Measurements from ENCODE around the gene STOM. TPM values are rescaled to one million over a fixed set of nuclear protein-coding genes. Genes with fewer than 3 reads are reported as not detected.

STOM gene
- total RNA-seq, 1 donor from 2014 or later: 11.0 TPM

- DNase-seq (ENCODE audit: low spot score, unreplicated experiment): no peak
- H3K27ac Mint-ChIP-seq: no peak overlapping the region
Observed at GRCh38 chr9:121331992-121332685, 37.9 kb downstream of the STOM start.

GRCh38 chr9:121331549-121331948 is 38.5 kb downstream of the STOM start:
- no peaks in the 10 kb centered on the region for H3K9me3 Mint-ChIP-seq (ENCODE audit: low read depth)
- H3K27ac Mint-ChIP-seq: no peak overlapping the region
- no peaks in the 10 kb centered on the region for H3K27me3 Mint-ChIP-seq
- no peak for DNase-seq (ENCODE audit: low spot score, unreplicated experiment)
- H3K4me1 Mint-ChIP-seq (ENCODE audit: low read depth): no peaks in the 10 kb centered on the region
- peaks cover 10% of the 10 kb centered on the region for H3K36me3 Mint-ChIP-seq (ENCODE audit: insufficient read depth)
- TF ChIP-seq CTCF (IDR thresholded peaks at IDR 0.05; ENCODE audit: unreplicated experiment): no peak
- no peak overlapping the region for H3K4me3 Mint-ChIP-seq (ENCODE audit: low read depth)

More at GRCh38 chr9:121331992-121332685, 37.9 kb downstream of the STOM start:
- H3K4me3 Mint-ChIP-seq (ENCODE audit: low read depth): no peak overlapping the region
- no peaks in the 10 kb centered on the region for H3K27me3 Mint-ChIP-seq
- no peak for TF ChIP-seq CTCF (IDR thresholded peaks at IDR 0.05; ENCODE audit: unreplicated experiment)
- H3K9me3 Mint-ChIP-seq (ENCODE audit: low read depth): no peaks in the 10 kb centered on the region
- no peaks in the 10 kb centered on the region for H3K4me1 Mint-ChIP-seq (ENCODE audit: low read depth)
- H3K36me3 Mint-ChIP-seq (ENCODE audit: insufficient read depth): peaks cover 10% of the 10 kb centered on the region

GRCh38 chr9:121328876-121329681 is 41.0 kb downstream of the STOM start:
- TF ChIP-seq CTCF (IDR thresholded peaks at IDR 0.05; ENCODE audit: unreplicated experiment): no peak
- no peaks in the 10 kb centered on the region for H3K4me1 Mint-ChIP-seq (ENCODE audit: low read depth)
- H3K9me3 Mint-ChIP-seq (ENCODE audit: low read depth): no peaks in the 10 kb centered on the region
- no peak overlapping the region for H3K4me3 Mint-ChIP-seq (ENCODE audit: low read depth)
- H3K36me3 Mint-ChIP-seq (ENCODE audit: insufficient read depth): peaks cover 13% of the 10 kb centered on the region
- H3K27ac Mint-ChIP-seq: no peak overlapping the region
- DNase-seq (ENCODE audit: low spot score, unreplicated experiment): no peak
- H3K27me3 Mint-ChIP-seq: no peaks in the 10 kb centered on the region

- Mint-ChIP-seq H3K9me3 (ENCODE audit: low read depth) (no peaks in the 10 kb centered on the region), H3K4me3 (ENCODE audit: low read depth) (no peak overlapping the region), H3K36me3 (ENCODE audit: insufficient read depth) (peaks cover 14% of the 10 kb centered on the region), H3K27ac (no peak overlapping the region), H3K4me1 (ENCODE audit: low read depth) (no peaks in the 10 kb centered on the region), H3K27me3 (no peaks in the 10 kb centered on the region)
- no peak for TF ChIP-seq CTCF (IDR thresholded peaks at IDR 0.05; ENCODE audit: unreplicated experiment)
- DNase-seq (ENCODE audit: low spot score, unreplicated experiment): no peak
Observed at GRCh38 chr9:121328476-121328875, 41.6 kb downstream of the STOM start.

- no peak overlapping the region for H3K4me3 Mint-ChIP-seq (ENCODE audit: low read depth)
- TF ChIP-seq CTCF (IDR thresholded peaks at IDR 0.05; ENCODE audit: unreplicated experiment): no peak
- DNase-seq (ENCODE audit: low spot score, unreplicated experiment): no peak
- H3K9me3 Mint-ChIP-seq (ENCODE audit: low read depth): no peaks in the 10 kb centered on the region
- no peak overlapping the region for H3K27ac Mint-ChIP-seq
- no peaks in the 10 kb centered on the region for H3K27me3 Mint-ChIP-seq
- no peaks in the 10 kb centered on the region for H3K4me1 Mint-ChIP-seq (ENCODE audit: low read depth)
- H3K36me3 Mint-ChIP-seq (ENCODE audit: insufficient read depth): peaks cover 17% of the 10 kb centered on the region
Observed at GRCh38 chr9:121326901-121327613, 43.0 kb downstream of the STOM start.

Measured in progenitor cell of endocrine pancreas (in vitro differentiated cells).